GM18858 (cell line): ENCODE data around the gene RTN4R.
"Not testable (repeated sequence)": the region's sequence is repeated elsewhere in the genome, so short reads cannot be mapped to it uniquely, and the experiment has no call there.

Source experiments
- ATAC-seq: cut with Tn5 transposase; IDR thresholded peaks from one replicate; pipeline ENCODE4 v1.9.1; 2021; ENCODE audit not compliant: unreplicated experiment

RTN4R gene

DNA sequence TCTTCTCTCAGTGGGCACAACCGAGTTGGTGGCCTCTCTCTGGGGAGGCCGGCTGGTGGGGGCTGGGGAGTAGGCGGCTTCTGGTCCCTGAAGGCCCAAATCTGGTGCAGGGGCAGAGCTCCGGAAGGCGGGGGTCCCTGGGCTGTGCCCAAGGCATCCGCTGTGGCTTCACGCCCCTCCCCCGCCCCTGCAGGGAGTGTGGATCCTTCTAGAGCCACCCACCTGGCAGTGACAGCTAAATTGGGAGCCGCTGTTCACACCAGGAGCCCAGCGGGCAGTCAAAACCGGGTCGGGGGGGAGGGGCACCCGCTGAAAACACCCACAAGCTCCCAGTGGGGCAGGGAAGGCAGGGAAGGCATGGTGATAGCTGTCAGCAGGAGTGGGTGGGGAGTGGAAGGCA lies 4.6 kb upstream of the RTN4R start:
- ATAC-seq = no peak

DNA sequence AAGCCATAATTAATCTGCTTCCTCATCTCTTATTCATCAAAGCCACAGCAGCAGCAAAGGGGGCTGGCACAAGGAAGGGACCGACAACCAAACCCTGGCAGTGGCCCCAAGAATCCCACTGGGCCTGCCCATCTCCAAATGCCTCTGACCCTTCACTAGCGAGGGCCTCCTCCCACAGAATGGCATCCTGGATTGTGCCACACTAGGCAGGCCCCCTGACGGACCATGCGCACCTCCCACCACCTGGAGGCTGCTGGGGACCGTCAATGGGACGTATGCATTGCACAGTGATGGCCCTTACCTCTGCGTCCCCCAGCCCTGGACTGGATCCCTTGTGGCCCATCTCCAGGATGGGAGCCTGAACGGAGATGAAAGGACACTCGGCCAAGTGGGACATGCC lies 4.1 kb upstream of the RTN4R start:
- no peak for ATAC-seq

DNA sequence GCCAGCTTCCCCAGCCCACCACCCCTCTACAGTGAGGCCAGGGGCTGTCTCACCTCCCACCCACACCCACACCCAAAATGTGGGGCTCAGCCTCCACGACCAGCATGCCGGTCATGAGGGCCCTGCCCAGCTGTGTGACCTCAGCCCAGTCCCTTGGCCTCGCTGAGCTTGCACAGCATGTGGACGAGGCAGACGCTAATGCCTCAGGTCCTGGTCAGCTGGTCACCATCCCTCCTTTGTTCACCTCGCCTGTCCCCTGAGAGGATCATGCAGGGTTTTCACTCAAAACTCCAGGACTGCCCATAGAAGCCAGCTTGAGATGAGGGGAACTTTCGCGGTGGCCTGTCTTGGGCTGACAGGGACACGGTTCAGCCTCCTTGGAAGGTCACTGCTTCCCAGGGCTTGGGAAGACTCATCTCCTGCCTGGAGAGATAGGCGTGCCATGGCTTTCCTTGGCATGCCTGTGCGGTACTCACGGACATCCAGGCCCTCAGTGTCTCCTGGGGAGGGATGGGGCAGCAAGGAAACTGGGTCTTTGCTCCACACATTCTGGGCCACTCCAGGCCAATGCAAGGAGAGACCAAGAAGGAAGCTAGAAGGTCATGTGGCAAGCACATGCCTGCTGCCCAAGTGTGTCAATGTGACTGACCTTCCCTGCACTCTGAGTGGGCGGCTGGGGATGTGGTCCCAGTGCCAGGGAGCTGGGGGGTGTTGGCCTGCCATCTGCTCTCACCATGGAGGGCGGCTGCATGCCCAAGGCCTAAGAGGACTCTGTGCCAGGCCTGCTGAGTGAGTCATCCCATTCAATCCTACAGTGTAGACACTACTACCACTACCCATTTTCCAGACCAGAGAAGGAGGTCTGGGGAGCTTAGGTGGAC lies 3.2 kb upstream of the RTN4R start:
- ATAC-seq = no peak

DNA sequence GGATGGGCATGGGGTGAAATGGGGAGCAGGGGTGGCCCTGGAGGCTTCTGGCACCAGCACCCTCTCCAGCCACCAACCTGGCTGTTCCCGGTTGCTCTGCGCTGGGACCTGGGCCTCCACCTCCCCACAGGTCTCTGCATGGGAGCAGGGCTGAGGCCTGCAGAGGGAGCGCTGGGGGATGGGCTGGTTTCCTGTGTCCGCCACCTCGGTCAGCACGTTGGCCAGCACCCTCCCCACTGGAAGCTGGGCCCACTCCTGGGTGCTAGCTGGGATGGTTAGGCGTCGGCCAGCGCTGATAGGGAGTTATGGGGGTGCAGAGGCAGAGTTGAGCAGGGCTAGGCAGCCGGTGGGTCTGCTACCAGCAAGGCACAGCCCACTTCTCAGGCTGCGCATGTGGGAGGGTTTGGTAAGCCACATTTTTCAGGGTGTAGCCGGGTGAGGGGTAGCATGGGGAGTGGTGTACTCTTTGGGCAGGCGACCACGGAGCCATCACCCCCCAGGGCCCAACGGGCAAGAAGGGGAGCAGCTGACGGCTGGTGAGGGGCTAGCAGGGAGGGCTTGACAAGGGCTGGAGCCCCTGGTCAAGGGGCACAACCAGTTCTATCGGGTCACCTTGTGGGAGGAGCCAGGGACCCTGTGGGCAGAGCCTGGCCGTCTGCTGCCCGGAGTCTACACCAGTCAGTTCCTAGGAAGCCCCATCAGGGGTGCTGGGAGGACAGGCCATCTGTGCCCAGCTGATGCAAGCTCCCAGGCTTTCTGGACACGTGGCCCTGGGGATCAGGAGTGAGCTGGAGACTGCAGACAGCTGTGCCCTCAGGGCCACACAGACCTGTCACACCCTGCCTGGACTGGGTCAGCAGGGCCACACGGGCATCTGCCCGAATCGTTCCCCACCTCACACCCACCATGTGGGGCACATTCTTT lies 2.3 kb upstream of the RTN4R start:
- ATAC-seq = not testable (repeated sequence)

DNA sequence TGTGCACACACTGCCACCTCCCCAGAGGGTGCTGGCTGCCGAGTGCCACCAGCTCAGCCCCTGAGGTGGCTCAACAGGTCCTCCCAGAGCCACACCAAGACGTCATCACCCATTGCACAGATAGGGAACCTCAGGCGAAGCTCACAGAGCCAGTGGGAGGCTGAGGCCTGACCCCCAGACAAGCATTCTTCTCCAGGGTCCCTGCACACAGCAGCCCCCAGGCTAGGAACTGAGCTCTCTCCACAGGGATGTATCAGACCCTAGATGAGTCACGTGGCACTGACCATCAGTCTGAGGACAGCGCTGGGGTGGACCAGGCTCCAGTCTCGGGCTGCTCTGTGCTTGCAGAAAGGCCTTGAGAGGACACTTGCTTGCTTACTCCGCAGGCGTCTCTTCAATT lies 1.6 kb upstream of the RTN4R start:
- not testable (repeated sequence) for ATAC-seq

DNA sequence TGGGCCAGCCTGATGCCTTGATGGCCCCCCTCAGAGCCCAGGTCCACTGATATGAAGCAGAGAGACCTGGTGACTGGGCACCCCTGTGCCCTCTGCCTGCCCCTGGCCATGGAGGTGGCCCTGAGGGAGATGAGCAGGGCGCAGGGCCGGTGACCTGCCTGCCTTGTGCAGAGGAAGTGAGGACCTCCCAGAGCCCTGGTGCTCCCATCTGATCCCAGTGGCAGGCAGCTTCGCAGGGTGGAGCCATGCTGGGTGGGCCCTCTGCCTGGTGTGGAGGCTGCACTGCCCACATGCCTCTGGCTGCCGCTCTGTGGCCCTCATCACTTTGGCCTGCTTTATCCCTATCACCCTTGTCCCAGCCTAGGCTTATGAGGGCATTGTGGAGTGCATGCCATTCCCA lies 1.1 kb upstream of the RTN4R start:
- not testable (repeated sequence) for ATAC-seq

DNA sequence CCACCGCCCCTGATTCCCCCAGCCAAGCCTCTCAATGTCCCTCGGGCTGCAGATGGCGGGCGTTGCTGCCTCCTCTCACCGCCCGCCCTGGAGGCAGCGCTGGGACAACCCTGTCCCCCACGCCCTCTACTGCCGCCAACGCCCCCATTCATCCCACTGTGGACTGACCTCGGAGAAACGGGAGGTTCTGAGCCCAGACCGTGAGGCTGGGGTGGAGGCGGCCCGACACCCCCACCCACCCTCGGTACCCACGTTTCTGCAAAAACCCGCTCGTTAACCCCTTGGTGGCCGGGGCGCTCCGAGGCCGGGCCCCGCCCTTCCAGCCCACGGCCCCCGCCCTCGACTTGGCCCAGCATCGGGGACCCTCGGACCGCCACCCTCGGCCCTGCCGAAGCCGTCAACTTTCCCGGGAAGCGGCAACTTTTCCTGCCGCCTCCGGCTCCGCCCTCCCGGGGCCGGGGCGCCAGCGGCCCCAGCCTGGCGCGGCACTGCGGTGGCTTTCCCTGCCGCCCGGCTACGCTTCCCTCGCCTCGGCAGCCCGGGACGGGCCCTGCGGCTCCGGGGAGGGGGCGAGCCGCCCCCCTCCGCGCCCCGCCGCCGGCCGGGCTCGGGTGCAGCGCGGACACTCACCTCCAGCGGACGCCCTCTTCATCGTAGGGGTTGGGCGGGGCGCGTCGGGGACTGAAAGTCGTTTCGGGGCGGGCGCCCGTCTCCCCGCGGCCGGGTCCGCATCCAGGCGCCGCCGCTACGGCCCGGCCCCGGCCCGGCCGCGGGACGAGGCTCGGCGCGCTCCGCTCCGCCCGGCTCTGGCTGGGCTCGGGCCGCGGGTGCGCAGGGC lies 458 bp downstream of the RTN4R start:
- ATAC-seq = no peak

DNA sequence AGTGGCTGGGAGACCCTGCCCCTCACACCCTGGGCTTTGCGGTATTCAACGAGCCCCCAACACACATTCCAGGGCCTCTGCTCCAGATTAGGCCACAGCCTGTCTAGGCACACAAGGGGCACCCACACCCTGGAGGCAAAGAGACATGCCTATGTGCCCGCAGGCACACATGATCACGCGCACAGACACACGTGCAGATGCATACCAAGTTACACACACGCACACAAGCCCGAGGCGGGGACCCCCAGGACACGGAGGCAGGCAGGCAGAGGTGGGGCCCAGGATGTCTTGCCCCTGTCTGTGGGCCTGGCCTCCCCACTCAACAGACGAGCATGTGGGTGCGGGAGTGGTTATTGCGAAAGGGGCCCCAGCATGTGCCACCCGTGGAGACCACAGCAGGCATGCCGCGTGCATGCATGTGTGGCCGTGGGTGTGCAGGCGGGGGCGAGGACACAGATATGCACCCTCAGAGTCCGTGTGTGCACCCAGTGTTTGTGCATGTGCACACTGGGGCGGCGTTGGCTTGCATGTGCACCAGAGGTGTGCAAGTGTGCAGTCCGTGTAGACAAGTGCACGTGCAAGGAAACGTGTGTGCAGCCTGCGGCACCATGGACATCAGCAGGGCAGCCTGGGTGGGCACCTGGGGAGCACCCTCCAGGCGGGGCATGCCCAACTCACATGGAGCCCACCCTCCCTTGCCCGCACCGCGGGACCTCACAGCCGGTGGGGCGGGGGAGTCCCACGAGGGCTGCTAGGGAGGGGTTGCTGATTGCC lies 1.3 kb downstream of the RTN4R start:
- not testable (repeated sequence) for ATAC-seq

DNA sequence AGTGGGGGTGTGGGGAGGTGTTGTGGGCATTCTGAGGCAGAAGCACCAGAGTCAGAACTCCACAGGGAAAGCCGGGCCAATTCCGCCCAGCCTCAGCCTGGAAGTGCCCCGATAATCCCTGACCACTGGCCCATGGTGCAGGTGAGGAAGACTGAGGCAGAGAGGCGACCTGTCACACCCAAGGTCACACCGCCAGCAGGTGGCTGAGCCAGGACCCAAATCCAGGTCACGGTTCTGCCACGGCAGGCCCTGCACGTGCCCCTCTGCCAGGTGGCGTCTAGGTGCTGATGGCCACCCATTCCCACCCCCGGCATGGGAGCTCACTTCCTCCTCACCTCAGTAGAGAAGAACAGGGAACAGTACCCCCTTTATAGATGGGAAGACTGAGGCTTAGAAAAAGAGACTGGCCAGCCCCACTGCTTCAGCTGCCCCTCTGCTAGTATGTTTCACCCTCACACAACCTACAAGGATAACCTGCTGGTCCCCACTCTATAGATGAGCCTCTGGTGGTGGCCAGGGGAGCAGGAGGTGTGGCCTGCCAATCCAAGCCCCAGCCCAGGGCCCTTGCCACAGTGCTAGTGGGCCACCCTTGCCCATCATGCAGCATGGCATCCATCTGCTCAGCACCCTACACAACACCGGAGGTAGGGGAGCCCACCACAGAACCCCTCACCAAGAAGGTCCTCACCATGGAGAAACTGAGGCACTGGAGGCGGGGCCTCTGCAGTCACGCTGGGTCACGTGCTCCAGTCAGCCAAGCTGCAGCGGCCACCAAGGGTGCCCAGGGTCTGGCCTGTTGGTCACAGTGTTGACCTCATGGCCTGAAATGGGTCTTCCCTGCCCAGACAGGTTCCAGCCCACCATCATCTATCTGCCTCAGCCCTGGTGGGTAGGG lies 2.1 kb downstream of the RTN4R start:
- not testable (repeated sequence) for ATAC-seq

DNA sequence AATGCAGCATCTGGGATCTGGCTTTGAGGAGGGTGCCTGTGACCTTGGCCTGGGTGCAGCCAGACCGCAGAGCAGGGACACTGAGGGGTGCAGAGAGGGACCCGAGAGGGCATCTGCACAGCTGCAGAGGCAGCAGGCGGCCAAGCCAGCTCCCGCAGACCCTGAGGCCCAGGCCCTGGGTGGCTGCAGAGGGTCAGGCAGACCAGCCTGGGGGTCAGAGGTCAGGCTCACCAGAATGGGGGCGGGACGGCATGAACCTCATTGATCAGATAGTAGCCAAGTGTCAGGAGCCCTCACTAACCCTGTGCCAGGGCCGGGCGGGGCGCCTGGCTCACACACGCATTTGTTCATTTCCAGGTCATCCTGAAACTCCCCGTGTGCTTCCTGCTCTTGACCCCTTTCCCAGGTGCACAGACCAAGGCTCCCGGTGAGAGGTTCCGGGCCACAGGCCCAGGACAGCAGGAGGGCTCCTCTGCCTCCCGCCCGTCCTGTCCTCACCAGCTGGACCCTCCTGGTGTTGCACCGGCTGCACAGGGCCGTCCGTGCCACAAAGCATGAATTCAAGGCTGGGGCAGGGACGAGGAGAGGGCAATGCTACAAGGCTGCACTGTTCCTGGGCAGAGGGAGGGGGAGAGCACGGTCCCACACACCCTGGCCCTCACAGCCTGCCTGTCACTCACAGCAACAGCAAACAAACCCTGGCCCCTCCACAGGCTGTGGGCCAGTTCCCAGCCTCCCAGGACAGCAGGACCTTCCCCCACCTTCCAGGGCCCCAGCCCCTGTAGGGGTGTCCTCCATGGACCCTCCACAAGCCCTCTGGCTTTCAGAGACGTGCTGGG lies 3.3 kb downstream of the RTN4R start:
- ATAC-seq = no peak

DNA sequence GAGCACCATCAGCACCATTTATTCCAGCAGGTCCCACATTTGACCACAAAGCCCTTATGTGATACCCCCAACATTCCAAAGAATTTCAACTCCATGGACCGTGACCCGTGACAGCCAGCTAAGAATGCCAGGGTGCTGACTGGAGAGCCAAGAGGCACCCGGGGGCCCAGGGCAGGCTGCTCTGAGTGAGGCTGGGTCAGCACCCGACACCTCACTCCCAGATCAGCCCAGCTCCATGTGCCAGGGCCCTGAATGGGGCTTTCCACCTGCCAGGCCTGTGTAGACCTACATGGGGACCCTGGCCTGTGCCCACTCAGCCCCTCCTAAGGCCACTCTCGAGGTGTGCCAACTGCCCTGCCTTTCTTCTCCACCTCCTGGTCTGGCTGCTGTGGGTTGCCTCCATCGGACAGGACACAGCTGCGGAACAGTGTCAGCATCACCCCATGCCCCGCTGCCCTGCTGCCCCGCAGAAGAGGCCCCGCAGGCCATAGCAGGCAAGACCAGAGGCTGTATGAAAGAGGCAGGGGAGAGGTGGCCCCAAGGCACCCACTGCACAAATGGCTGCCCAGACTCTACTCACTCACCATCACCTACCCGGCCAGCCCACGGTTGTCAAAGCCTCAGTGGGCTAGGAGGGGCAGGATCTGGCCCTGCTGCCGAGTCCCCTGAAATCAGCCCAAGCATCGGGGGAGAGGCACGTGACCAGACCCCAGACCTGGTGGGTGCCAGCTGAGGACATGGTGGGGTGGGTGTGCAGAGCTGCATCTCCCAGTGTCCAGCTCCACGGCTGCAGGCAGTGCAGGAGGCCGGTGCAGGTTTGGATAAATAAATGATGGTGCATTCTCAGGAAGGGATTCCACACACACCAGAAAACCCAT lies 4.5 kb downstream of the RTN4R start:
- ATAC-seq = not testable (repeated sequence)

DNA sequence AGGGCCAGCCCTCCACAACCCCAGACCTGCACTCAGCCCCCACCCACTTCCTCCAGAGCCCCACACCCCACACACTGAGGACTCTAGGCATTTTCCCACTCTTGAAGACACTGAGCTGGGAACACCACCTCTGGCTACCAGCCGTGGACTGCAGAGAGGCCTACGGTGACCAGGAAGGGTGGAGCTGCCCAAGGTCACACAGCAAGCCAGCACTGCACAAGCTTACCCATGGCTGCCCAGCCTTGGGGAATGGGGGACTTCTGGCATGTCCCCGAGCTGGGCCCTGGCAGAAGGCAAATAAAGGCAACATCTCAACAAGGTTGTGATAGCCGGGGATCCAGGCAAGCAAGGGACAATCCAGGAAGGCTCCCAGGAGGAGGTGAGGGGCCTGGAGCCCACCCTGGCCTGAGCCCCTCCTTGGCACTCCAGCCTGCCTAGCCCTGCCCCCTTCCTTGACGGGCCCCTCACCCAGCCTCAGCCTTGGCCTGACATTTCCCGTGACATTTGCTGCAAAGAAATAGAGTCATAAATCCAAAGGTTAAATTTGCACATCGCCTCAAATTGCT lies 5.5 kb downstream of the RTN4R start:
- no peak for ATAC-seq

DNA sequence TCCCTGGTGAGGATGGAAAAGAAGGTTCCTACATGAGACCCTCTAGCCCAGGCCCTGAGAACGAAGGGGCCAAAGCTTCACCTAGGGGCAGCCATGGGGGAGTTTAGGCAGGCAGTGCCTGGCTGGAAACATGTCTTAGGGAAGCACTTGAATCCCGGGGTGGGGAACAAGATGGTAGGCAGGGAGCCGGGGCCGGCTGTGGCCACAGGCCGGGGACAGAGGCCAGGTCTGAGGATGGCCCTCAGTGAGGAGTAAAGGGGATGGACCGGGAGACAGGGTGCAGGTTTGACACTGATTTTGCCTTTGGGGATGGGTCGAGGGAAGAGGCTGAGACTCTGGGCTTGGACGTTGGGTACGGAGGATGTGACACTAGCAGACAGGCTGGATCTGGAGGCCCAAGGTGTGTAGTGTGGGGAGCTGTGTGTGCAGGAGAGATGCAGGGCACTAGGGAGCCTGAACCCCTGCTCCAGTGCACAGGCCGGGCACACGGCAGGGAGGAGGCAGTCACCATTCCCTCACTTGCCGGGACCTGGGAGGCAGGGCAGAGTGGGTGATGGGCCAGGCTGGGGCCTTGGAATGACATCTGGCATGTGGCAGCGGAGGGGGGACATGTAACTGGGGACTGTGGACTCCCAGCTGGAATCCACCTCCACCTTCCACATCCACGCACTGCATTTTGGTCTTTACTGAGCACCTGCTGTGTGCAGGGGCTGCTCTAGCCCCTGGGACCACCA lies 6.1 kb downstream of the RTN4R start:
- ATAC-seq = no peak

DNA sequence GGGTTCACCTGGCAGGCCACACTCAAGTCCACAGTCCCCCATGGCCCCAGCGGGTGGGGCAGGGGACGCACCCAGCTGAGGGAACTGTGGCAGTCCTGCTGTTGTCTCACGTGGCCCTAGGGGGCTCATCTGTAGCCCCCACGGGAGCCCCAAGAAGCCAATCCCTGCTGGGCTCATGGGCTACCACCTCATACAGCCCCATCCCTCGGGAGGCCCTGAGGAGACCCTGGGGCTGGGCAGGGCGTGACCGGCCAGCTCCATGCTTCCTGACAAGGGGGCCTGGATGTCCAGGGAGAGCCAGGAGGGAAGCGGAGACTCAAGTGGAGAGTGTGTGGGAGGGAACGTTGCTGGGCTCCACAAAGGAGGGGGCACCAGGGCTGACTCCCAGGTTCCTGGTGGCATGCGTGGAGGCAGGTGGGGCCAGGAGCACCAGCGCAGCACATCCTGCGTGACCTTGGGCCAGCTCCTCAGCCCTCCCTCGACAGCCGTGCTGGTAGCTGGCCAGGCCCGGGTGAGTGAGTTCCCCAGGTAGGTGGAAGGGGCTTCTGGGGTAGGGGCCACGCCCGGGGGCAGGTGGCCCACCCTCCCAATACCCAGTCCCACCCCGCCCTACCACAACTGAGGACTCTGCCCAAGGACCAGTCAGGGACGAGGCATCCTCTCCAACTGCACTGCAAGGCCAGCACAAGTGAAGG lies 7.9 kb downstream of the RTN4R start:
- no peak for ATAC-seq

DNA sequence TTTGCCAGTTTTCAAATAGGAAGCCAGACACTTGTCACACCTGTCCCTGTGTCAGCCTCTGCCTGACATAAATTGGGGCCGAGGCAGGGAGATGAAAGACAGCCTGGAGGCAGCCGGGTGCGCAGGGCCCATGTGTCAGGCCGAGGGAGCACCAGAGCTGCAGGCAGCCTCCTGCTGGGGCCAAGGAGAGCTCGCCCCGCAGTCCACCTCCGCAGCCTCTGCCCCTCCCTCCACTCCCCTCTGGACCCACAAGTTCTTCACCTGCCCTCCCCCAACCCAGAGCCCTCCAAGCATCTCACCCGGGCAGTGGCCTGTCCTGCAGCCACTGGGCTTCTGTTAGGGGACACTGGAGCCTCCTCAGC lies 8.8 kb downstream of the RTN4R start:
- ATAC-seq = no peak
